Measurements from ENCODE around the gene TRANK1. TPM values are rescaled to one million over a fixed set of nuclear protein-coding genes. Genes with fewer than 3 reads are reported as not detected.

Gene TRANK1
- total and polyA plus RNA-seq, 2 of the 8 experiments (the other 6 are each of a cell fraction or from before 2014, with no cell fraction given) = 2.9 to 8.8 TPM

DNA sequence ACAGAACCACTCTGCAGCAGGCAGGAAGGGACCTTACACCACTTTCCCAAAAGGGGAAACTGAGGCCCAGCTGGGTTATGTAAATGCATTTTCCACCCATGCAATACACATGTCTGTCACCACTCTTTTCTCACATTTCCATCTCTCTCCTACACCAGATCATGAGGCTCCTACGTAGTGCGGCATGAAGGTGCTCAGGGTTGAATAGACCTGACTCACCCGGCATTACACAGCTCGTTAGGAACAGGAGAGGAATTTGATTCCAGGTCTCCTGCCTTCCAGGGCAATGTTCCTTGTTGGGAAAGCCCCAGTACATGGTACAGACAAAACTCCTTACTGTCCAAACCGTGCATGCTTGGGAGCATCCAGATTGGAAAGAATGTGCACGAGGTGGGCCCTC, 118.6 kb downstream of the TRANK1 start:
- no peak overlapping the region for H3K4me3 ChIP-seq (ENCODE audit: extremely low read depth in 1 of 4, insufficient read depth in 2 of 4, low read depth in 3 of 4, low read length in 4 of 4)
- FAIRE-seq = no peak
- peaks cover 0 to 4% (median 1%) of the 10 kb centered on the region in 4 experiments; a peak in 3 of 7 replicates for H3K4me1 ChIP-seq (replicated peaks in 1 of 4; ENCODE audit: control insufficient read depth in 3 of 4, insufficient read depth in 4 of 4, low read length in 3 of 4)
- 93% methylated on average over 6 of the region's 6 CpGs; no CpG with 5 or more reads in 1 of the 2 experiments for WGBS, 2 experiments (ENCODE audit: extremely low coverage in 1 of 2, insufficient coverage in 1 of 2, insufficient read length in 1 of 2, insufficient replicate concordance in 2 of 2, low coverage in 1 of 2, low lambda C conversion rate in 2 of 2, missing lambda C conversion rate in 1 of 2)
- H4K91ac ChIP-seq (replicated peaks; ENCODE audit: insufficient read length, low read length) = no peak overlapping the region
- H3K23me2 ChIP-seq (ENCODE audit: low read depth, low read length) = no peaks in the 10 kb centered on the region; the same call in 1 of the 2 replicates
- no peak overlapping the region for H2BK12ac ChIP-seq (ENCODE audit: low read depth, low read length)
- H4K8ac ChIP-seq (ENCODE audit: extremely low read depth, insufficient read depth, low read length) = no peak overlapping the region
- H3K9me3 ChIP-seq (ENCODE audit: insufficient read depth in 2 of 2, low read depth in 1 of 2, low read length in 1 of 2) = no peaks in the 10 kb centered on the region
- no peak overlapping the region for H3K18ac ChIP-seq (ENCODE audit: extremely low read depth, low read length)
- H3K23ac ChIP-seq (ENCODE audit: insufficient read length) = no peak overlapping the region
- H2AK5ac ChIP-seq (ENCODE audit: low read depth, low read length) = no peak overlapping the region
- H3K9ac ChIP-seq (replicated peaks in 1 of 4; ENCODE audit: extremely low read depth in 1 of 4, low read depth in 3 of 4, low read length in 3 of 4) = no peak overlapping the region
- H3K14ac ChIP-seq (ENCODE audit: insufficient read length) = no peak overlapping the region
- no peaks in the 10 kb centered on the region for H3K27me3 ChIP-seq (replicated peaks in 1 of 4; ENCODE audit: control insufficient read depth in 3 of 4, extremely low read depth in 1 of 4, insufficient read depth in 3 of 4, low read length in 3 of 4)
- ChIA-PET POLR2A (ENCODE audit: partially characterized antibody) (interaction anchor here (0.9 to 1.4 kb wide), 2 partner anchors 42 to 106 kb away, joined by 3 read pairs; no protein-coding TSS in a partner anchor), CTCF (ENCODE audit: partially characterized antibody) (interaction anchor here (0.9 to 5.1 kb wide), 8 partner anchors 11 to 63 kb away, joined by 3 to 60 read pairs (median 4); no protein-coding TSS in a partner anchor)
- no peak overlapping the region for H3K4me2 ChIP-seq (ENCODE audit: insufficient read depth in 1 of 2, low read depth in 2 of 2, low read length in 2 of 2)
- H3K79me2 ChIP-seq (ENCODE audit: control insufficient read depth in 1 of 2, insufficient read depth in 2 of 2, low read length in 2 of 2) = no peaks in the 10 kb centered on the region
- no peaks in the 10 kb centered on the region for H3K79me1 ChIP-seq (ENCODE audit: low read depth, low read length)
- no peak overlapping the region for H3K4ac ChIP-seq (replicated peaks; ENCODE audit: insufficient read length, low read depth, low read length)
- H3K27ac ChIP-seq (ENCODE audit: low read depth, low read length) = no peak overlapping the region
- H3K36me3 ChIP-seq (ENCODE audit: control insufficient read depth in 2 of 4, insufficient read depth in 4 of 4, low read length in 3 of 4) = no peaks in the 10 kb centered on the region
- H3K56ac ChIP-seq (replicated peaks; ENCODE audit: insufficient read length, low read depth, low read length) = no peak overlapping the region
- DNase-seq (ENCODE audit: low read depth in 1 of 2, low spot score in 2 of 2) = no peak
- no peak overlapping the region for H2BK120ac ChIP-seq (replicated peaks; ENCODE audit: low read depth, low read length)
- no peak overlapping the region for H4K5ac ChIP-seq (ENCODE audit: insufficient read length, low read depth, low read length)
- no peak overlapping the region for H2AFZ ChIP-seq (ENCODE audit: low read length)
- no peak overlapping the region for H2BK15ac ChIP-seq (ENCODE audit: low read length)
- H4K20me1 ChIP-seq (replicated peaks in 1 of 2; ENCODE audit: control insufficient read depth in 1 of 2, insufficient read depth in 2 of 2, low read length in 2 of 2) = no peaks in the 10 kb centered on the region
- H2BK20ac ChIP-seq (ENCODE audit: low read length) = no peak overlapping the region
- H2BK5ac ChIP-seq (ENCODE audit: low read depth, low read length) = no peak overlapping the region
- no peak for TF ChIP-seq EZH2 (IDR thresholded peaks at IDR 0.05; ENCODE audit: low read depth, low read length, severe bottlenecking)
- no peak for TF ChIP-seq POU5F1 (IDR thresholded peaks at IDR 0.05; ENCODE audit: low read depth, low read length)
- no peak for TF ChIP-seq CREB1 (IDR thresholded peaks at IDR 0.05)
- TF ChIP-seq POLR2A (IDR thresholded peaks at IDR 0.05; ENCODE audit: control extremely low read depth in 1 of 2, low read depth in 2 of 2, low read length in 2 of 2) = no peak
- TF ChIP-seq SP4 (IDR thresholded peaks at IDR 0.05; ENCODE audit: low read length) = no peak
- TF ChIP-seq ZNF274 (IDR thresholded peaks at IDR 0.05; ENCODE audit: borderline replicate concordance, extremely low read depth, low read length) = no peak
- TF ChIP-seq BCL11A (IDR thresholded peaks at IDR 0.05; ENCODE audit: low read depth in 2 of 2, low read length in 2 of 2) = no peak
- no peak for TF ChIP-seq CBX8 (IDR thresholded peaks at IDR 0.05; ENCODE audit: borderline replicate concordance, low read depth, low read length)
- TF ChIP-seq YY1 (IDR thresholded peaks at IDR 0.05; ENCODE audit: low read depth, low read length) = no peak
- TF ChIP-seq SIN3A (conservative IDR thresholded peaks at IDR 0.05 in 1 of 2, IDR thresholded peaks at IDR 0.05 in 1 of 2; ENCODE audit: low read depth in 1 of 2, low read length in 2 of 2) = no peak
- TF ChIP-seq, protein P1, sequence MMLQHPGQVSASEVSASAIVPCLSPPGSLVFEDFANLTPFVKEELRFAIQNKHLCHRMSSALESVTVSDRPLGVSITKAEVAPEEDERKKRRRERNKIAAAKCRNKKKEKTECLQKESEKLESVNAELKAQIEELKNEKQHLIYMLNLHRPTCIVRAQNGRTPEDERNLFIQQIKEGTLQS (IDR thresholded peaks at IDR 0.05; ENCODE audit: insufficient read depth, low read depth, low read length) = no peak
- TF ChIP-seq, protein P2, sequence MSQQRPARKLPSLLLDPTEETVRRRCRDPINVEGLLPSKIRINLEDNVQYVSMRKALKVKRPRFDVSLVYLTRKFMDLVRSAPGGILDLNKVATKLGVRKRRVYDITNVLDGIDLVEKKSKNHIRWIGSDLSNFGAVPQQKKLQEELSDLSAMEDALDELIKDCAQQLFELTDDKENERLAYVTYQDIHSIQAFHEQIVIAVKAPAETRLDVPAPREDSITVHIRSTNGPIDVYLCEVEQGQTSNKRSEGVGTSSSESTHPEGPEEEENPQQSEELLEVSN (IDR thresholded peaks at IDR 0.05) = no peak
- no peak for TF ChIP-seq TAF7 (optimal IDR thresholded peaks at IDR 0.05; ENCODE audit: borderline replicate concordance, low read depth, low read length)
- TF ChIP-seq EGR1 (IDR thresholded peaks at IDR 0.05; ENCODE audit: borderline replicate concordance, low read depth, low read length) = no peak

Measured in H1 (cell line).